Hepatocyte (in vitro differentiated cells): Measurements from ENCODE around the gene RANBP3. TPM values are rescaled to one million over a fixed set of nuclear protein-coding genes. Genes with fewer than 3 reads are reported as not detected.

Experiments
- DNase-seq: peaks from one replicate; pipeline ENCODE4 v3.0.0-alpha.2; 2016; ENCODE audit warnings: low spot score
- H2AFZ ChIP-seq: fragments of 200-600 bp; sonication (generic); 2 replicates; pipeline ENCODE4 v1.6.0; 2016; ENCODE audit warnings: antibody characterized with exemption, mild to moderate bottlenecking
- H3K27ac ChIP-seq: fragments of 200-600 bp; sonication (generic); 2 replicates; pipeline ENCODE4 v1.5.1; 2016; ENCODE audit warnings: mild to moderate bottlenecking
- H3K27me3 ChIP-seq: fragments of 200-600 bp; sonication (generic); 2 replicates; pipeline ENCODE4 v1.6.1; 2016
- H3K36me3 ChIP-seq: fragments of 200-600 bp; sonication (generic); replicated peaks from 2 replicates; pipeline ENCODE4 v1.5.1; 2016; ENCODE audit warnings: low read depth; ENCODE audit not compliant: insufficient read depth
- H3K4me1 ChIP-seq: fragments of 200-600 bp; sonication (generic); 2 replicates; pipeline ENCODE4 v1.5.1; 2016; ENCODE audit warnings: mild to moderate bottlenecking, moderate library complexity; ENCODE audit not compliant: insufficient read depth
- H3K4me2 ChIP-seq: fragments of 200-600 bp; sonication (generic); 2 replicates; pipeline ENCODE4 v1.6.0; 2016
- H3K4me3 ChIP-seq: fragments of 200-600 bp; sonication (generic); 2 replicates; pipeline ENCODE4 v1.5.1; 2016; ENCODE audit warnings: mild to moderate bottlenecking
- H3K79me2 ChIP-seq: fragments of 200-600 bp; sonication (generic); 2 replicates; pipeline ENCODE4 v1.6.0; 2017; ENCODE audit warnings: mild to moderate bottlenecking
- H3K9me2 ChIP-seq: fragments of 200-600 bp; sonication (generic); replicated peaks from 2 replicates; pipeline ENCODE4 v1.6.0; 2017; ENCODE audit warnings: mild to moderate bottlenecking; ENCODE audit not compliant: insufficient read depth
- H3K9me3 ChIP-seq: fragments of 200-600 bp; sonication (generic); 2 replicates; pipeline ENCODE4 v1.5.1; 2016; ENCODE audit warnings: low read depth, mild to moderate bottlenecking
- H4K20me1 ChIP-seq: fragments of 200-600 bp; sonication (generic); 2 replicates; pipeline ENCODE4 v1.6.0; 2016; ENCODE audit warnings: mild to moderate bottlenecking; ENCODE audit not compliant: insufficient read depth, poor library complexity, severe bottlenecking
- CTCF ChIP-seq: fragments of 200-600 bp; sonication (generic); IDR thresholded peaks from 2 replicates; pipeline ENCODE4 v1.5.1; 2016; ENCODE audit warnings: antibody characterized with exemption, mild to moderate bottlenecking; ENCODE audit not compliant: poor library complexity
- EZH2 ChIP-seq: fragments of 200-600 bp; sonication (generic); IDR thresholded peaks from 2 replicates; pipeline ENCODE4 v1.6.1; 2016; ENCODE audit warnings: antibody characterized with exemption, mild to moderate bottlenecking, borderline replicate concordance
- EZH2phosphoT487 ChIP-seq: fragments of 200-600 bp; sonication (generic); IDR thresholded peaks from one replicate; pipeline ENCODE4 v1.6.1; 2018; ENCODE audit warnings: antibody characterized with exemption, mild to moderate bottlenecking, low read depth, moderate library complexity; ENCODE audit not compliant: unreplicated experiment, severe bottlenecking
- WGBS: methylation state at CpG from one replicate; pipeline ENCODE4 v1.1.6; 2016; ENCODE audit warnings: low lambda C conversion rate; ENCODE audit errors: missing lambda C conversion rate; 5-methylcytosine and 5-hydroxymethylcytosine counted together
- polyA plus RNA-seq: library from polyadenylated mRNA; unstranded; fragments of >200 nt; fragmentation: Nextera tagmentation; extraction: Ambion mirVana; gene quantifications from 2 replicates; pipeline ENCODE4 v1.2.1, GENCODE V29; 2016
- total RNA-seq: library from RNA; depleted of rRNA; stranded (reverse); fragments of >200 nt; gene quantifications from 2 replicates; pipeline ENCODE4 v1.2.3, GENCODE V29; 2014

The RANBP3 gene
- total and polyA plus RNA-seq, 2 experiments from 2014 or later = 10.4 to 51.0 TPM

- peak; percentile 60 for DNase-seq
- H2AFZ ChIP-seq = no peak overlapping the region
- H3K27me3 ChIP-seq = no peaks in the 10 kb centered on the region
- no peaks in the 10 kb centered on the region for H3K79me2 ChIP-seq
- H3K36me3 ChIP-seq = no peaks in the 10 kb centered on the region
- H3K9me2 ChIP-seq = no peaks in the 10 kb centered on the region
- WGBS = 75% methylated on average over 14 of the region's 14 CpGs
- no peak overlapping the region for H3K4me3 ChIP-seq
- H3K4me2 ChIP-seq = no peak overlapping the region
- no peaks in the 10 kb centered on the region for H3K9me3 ChIP-seq
- H4K20me1 ChIP-seq = no peaks in the 10 kb centered on the region
- TF ChIP-seq CTCF (no peak), EZH2phosphoT487 (no peak)
- peak overlapping the region; percentile 80 for H3K27ac ChIP-seq
- peaks cover 27% of the 10 kb centered on the region for H3K4me1 ChIP-seq
These were observed 51.1 kb downstream of the RANBP3 start for GRCh38 chr19:5926641-5927440.

GRCh38 chr19:5925830-5926427 lies 52.0 kb downstream of the RANBP3 start:
- Histone ChIP-seq H3K4me3 (no peak overlapping the region), H3K27ac (peak overlapping the region; percentile 80), H3K79me2 (no peaks in the 10 kb centered on the region), H2AFZ (no peak overlapping the region), H3K9me3 (no peaks in the 10 kb centered on the region), H3K27me3 (no peaks in the 10 kb centered on the region), H3K36me3 (no peaks in the 10 kb centered on the region), H4K20me1 (no peaks in the 10 kb centered on the region), H3K4me2 (no peak overlapping the region), H3K9me2 (no peaks in the 10 kb centered on the region), H3K4me1 (peaks cover 27% of the 10 kb centered on the region)
- TF ChIP-seq EZH2 (no peak), CTCF (no peak), EZH2phosphoT487 (no peak)
- DNase-seq = no peak
- whole genome bisulfite sequencing = 93% methylated on average over 18 of the region's 18 CpGs

DNA sequence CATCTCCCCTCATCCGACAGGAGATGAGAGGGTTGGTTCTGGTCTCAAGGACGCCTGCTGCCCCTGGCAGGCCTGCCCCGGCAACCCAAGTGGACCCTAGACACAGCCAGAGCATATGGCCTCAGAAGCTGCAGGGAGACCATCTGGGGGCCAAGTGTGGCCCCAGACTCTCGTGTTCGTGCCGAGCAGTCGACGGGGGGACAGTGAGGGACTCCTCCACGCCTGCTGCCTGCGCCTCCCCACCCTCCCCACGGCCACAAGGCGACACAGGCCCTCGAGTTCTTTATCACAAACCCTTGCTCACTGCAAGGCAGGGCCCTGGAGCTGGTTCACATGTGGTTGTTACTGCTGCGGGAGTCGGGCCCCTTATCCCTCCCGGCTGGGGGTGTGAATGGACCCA lies 54.6 kb downstream of the RANBP3 start:
- H3K36me3 ChIP-seq = no peaks in the 10 kb centered on the region
- no peak for TF ChIP-seq EZH2
- no peak for TF ChIP-seq CTCF
- no peak for TF ChIP-seq EZH2phosphoT487
- no peak overlapping the region for H3K4me3 ChIP-seq
- H3K9me3 ChIP-seq = no peaks in the 10 kb centered on the region
- no peaks in the 10 kb centered on the region for H3K79me2 ChIP-seq
- H4K20me1 ChIP-seq = no peaks in the 10 kb centered on the region
- no peak for DNase-seq
- WGBS = 98% methylated on average over 16 of the region's 16 CpGs
- no peak overlapping the region for H3K27ac ChIP-seq
- no peaks in the 10 kb centered on the region for H3K9me2 ChIP-seq
- H3K27me3 ChIP-seq = no peaks in the 10 kb centered on the region
- H2AFZ ChIP-seq = no peak overlapping the region
- no peak overlapping the region for H3K4me2 ChIP-seq
- peaks cover 22% of the 10 kb centered on the region for H3K4me1 ChIP-seq
